Measurements from ENCODE around the gene IZUMO1. TPM values are rescaled to one million over a fixed set of nuclear protein-coding genes. Genes with fewer than 3 reads are reported as not detected.

Gene IZUMO1
- total and polyA plus RNA-seq, 9 of the 15 experiments (the other 6 are each of a cell fraction or from before 2014, with no cell fraction given), result 0.14 to 2.1 (median 0.73) TPM

DNA sequence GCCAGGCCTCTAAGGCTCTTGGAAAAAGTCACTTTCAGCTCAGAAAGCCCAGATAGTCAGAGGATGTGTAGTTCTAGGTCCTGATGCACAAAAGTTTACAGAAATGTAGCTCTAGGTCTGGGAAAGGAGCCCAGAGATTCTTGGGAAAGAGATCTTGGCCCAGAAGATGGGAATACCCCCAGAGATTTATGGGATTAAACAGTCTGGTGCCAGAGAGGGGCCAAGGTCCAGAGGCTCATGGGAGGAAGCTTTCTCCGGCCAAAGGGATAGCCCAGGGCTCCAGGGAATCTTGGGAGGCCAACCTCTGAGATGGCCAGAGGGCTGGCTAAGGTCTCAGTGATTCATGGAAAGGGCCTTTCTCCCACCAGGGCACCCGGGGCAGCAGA, 49.0 kb upstream of the IZUMO1 start:
- Histone ChIP-seq H3K79me2 (ENCODE audit: control insufficient read depth, insufficient read depth, low read length) (no peaks in the 10 kb centered on the region), H3K27me3 (ENCODE audit: control insufficient read depth in 2 of 2, insufficient read depth in 2 of 2, low read length in 2 of 2) (no peaks in the 10 kb centered on the region), H3K4me3 (no peak overlapping the region), H3K9me1 (ENCODE audit: control insufficient read depth, insufficient read depth, low read length) (no peaks in the 10 kb centered on the region), H3K9ac (ENCODE audit: insufficient read depth in 1 of 2, low read depth in 2 of 2, low read length in 2 of 2) (no peak overlapping the region), H3K9me3 (replicated peaks; ENCODE audit: control insufficient read depth, insufficient read depth, low read depth, low read length) (no peaks in the 10 kb centered on the region), H3K27ac (ENCODE audit: extremely low read depth, low read depth, low read length) (no peak overlapping the region), H4K20me1 (replicated peaks; ENCODE audit: control insufficient read depth, insufficient read depth, low read length) (no peaks in the 10 kb centered on the region), H3K4me1 (replicated peaks in 1 of 2; ENCODE audit: control insufficient read depth in 2 of 2, insufficient read depth in 2 of 2, low read length in 2 of 2) (peaks cover 3 to 24% of the 10 kb centered on the region in 2 experiments; a peak in 4 of 5 replicates), H3K36me3 (ENCODE audit: control insufficient read depth, insufficient read depth, low read length) (peaks cover 16% of the 10 kb centered on the region; the same call in 1 of the 3 replicates), H2AFZ (ENCODE audit: low read depth, low read length) (no peak overlapping the region), H3K4me2 (ENCODE audit: insufficient read depth, low read length) (no peak overlapping the region)
- TF ChIP-seq GABPB1 (CRISPR knock-in tag; IDR thresholded peaks at IDR 0.05) (peak; percentile 2; the same call in 1 of the 2 replicates), ZFX (CRISPR knock-in tag; IDR thresholded peaks at IDR 0.05) (peak; percentile 2; the same call in 1 of the 2 replicates), NFE2L1 (tag; IDR thresholded peaks at IDR 0.05; ENCODE audit: borderline replicate concordance, low read depth) (no peak), ZNF143 (CRISPR knock-in tag; IDR thresholded peaks at IDR 0.05) (peak; percentile 74; the same call in 1 of the 2 replicates), ZBTB17 (CRISPR knock-in tag; IDR thresholded peaks at IDR 0.05) (0 out of 2 replicates have a peak, but pooled peaks have one; percentile 3), NFRKB (IDR thresholded peaks at IDR 0.05; ENCODE audit: low read depth) (no peak)
- TF ChIP-seq, protein P1, sequence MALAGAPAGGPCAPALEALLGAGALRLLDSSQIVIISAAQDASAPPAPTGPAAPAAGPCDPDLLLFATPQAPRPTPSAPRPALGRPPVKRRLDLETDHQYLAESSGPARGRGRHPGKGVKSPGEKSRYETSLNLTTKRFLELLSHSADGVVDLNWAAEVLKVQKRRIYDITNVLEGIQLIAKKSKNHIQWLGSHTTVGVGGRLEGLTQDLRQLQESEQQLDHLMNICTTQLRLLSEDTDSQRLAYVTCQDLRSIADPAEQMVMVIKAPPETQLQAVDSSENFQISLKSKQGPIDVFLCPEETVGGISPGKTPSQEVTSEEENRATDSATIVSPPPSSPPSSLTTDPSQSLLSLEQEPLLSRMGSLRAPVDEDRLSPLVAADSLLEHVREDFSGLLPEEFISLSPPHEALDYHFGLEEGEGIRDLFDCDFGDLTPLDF (CRISPR knock-in tag; IDR thresholded peaks at IDR 0.05), result 0 out of 2 replicates have a peak, but pooled peaks have one; percentile 2
- TF ChIP-seq, protein P2, sequence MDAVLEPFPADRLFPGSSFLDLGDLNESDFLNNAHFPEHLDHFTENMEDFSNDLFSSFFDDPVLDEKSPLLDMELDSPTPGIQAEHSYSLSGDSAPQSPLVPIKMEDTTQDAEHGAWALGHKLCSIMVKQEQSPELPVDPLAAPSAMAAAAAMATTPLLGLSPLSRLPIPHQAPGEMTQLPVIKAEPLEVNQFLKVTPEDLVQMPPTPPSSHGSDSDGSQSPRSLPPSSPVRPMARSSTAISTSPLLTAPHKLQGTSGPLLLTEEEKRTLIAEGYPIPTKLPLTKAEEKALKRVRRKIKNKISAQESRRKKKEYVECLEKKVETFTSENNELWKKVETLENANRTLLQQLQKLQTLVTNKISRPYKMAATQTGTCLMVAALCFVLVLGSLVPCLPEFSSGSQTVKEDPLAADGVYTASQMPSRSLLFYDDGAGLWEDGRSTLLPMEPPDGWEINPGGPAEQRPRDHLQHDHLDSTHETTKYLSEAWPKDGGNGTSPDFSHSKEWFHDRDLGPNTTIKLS (IDR thresholded peaks at IDR 0.05; ENCODE audit: borderline replicate concordance, low read depth), result peak; percentile 5; the same call in 1 of the 2 replicates
- in situ Hi-C loops (cut with MboI), result loop anchor here (10.0 kb wide), 1 partner anchor 429 kb away; no protein-coding TSS in a partner anchor
- no peak for ATAC-seq
- ChIA-PET CTCF (ENCODE audit: low intra/inter-chr PET ratio) (interaction anchor here (0.6 to 3.0 kb wide), 6 partner anchors 40 to 529 kb away, joined by 3 to 36 read pairs (median 8); partner anchors contain the start of gene HSD17B14), POLR2A (interaction anchor here (0.6 to 2.7 kb wide), 19 partner anchors 9 to 278 kb away, joined by 3 to 18 read pairs (median 4); partner anchors contain the start of gene BCAT2)
- intact Hi-C loops (cut with micrococcal nuclease), result loop anchor here (1.0 to 2.0 kb wide), 2 partner anchors 40 to 175 kb away; no protein-coding TSS in a partner anchor
- BruUV-seq (replicated peaks), result no TSS peak
- peak in 2 of 4 experiments; percentile 10 for DNase-seq (ENCODE audit: extremely low read depth in 1 of 4, low spot score in 3 of 4)
- WGBS (ENCODE audit: insufficient coverage, low coverage, missing lambda C conversion rate), result 88% methylated on average over 2 of the region's 2 CpGs
- FAIRE-seq, result no peak
